Epidermal melanocyte (primary cell): ENCODE data around the gene RUBCNL.

Experiments used
- DNase-seq: peaks from one replicate; pipeline ENCODE4 v3.0.0; 2011; ENCODE audit warnings: low spot score; ENCODE audit not compliant: insufficient read length

The RUBCNL gene

DNA sequence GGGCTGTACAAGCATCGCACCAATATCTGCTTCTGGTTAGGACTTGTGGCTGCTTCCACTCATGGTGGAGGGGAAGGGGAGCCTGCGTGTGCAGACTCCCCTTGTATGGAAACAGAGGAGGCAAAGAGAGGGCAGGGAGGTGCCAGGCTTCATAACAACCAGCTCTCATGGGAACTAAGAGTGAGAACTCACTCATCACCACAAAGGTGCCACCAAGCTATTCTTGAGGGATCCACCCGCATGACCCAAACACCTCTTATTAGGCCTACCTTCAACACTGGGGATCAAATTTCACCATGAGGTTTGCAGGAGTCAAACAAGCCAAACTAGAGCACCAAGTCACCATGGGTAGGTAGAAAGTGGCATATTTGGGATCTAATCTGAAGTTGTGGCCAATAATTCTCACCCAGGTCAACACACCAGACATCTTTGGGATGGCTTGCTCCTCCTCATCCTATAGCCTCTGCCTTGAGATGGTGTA is 46.4 kb downstream of the RUBCNL start:
- no peak for DNase-seq

DNA sequence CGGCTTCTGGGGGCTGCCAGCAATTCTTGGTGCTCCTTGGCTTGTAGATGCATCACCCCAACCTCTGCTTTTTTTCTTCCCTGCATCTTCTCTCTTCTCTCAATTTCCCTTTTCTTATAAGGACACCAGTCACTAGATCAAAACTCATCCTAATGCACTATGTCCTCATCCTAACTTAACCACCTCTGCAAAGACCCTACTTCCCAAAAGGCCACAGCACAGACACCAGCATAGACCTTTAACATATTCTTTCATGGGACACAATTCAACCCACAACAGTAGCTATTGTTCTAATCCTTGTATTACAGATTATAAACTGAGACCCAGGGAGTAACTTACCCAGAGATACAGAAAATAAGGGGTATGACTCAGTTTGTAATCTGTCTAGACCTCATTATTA is 47.0 kb downstream of the RUBCNL start:
- DNase-seq: no peak

DNA sequence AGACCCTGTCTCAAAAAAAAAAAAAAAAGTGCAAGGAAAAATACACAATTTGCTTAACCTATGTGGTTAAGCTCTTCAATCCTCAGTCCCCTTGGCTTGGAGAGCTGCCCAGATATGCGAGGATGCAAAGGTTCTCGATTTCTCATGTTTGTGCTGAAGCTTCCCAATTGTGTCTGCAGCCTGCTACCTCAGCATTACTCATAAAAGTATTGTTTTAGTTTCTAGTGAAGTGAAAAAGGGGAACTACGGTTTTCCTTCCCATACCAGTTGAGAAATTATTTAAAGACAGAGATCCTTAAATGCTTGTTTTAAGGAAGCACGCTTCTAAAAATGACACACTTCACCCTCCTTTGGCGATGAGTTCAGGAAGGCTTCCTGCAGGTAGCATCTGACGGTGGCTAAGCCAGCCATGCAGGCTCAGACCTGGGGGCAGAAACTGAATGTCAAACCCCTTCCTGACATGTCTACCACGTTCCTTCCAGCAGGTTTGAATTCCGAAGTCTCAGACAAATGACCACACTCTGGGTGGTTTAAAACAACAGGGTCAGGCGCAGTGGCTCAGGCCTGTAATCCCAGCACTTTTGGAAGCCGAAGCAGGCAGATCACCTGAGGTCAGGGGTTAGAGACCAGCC is 47.9 kb downstream of the RUBCNL start:
- DNase-seq: no peak

DNA sequence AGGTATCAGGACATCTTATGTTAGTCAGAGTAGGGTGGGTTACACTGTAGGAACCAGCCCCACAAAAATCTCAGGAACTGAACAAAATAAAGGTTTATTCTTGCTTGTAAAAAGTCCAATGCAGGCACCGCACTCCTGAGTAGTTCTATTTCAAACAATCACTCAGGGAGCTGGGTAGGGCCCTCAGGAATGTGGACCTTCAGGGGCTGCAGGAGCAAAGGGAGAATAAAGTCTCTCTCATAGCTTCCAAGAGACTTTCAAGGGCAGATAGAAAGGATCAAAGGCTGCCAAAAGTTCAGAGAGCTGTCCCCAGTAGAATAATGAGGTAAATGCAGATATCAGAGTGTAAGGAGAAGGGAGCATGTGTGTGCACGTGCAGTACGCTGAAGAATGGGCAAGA is 49.4 kb downstream of the RUBCNL start:
- DNase-seq: no peak

DNA sequence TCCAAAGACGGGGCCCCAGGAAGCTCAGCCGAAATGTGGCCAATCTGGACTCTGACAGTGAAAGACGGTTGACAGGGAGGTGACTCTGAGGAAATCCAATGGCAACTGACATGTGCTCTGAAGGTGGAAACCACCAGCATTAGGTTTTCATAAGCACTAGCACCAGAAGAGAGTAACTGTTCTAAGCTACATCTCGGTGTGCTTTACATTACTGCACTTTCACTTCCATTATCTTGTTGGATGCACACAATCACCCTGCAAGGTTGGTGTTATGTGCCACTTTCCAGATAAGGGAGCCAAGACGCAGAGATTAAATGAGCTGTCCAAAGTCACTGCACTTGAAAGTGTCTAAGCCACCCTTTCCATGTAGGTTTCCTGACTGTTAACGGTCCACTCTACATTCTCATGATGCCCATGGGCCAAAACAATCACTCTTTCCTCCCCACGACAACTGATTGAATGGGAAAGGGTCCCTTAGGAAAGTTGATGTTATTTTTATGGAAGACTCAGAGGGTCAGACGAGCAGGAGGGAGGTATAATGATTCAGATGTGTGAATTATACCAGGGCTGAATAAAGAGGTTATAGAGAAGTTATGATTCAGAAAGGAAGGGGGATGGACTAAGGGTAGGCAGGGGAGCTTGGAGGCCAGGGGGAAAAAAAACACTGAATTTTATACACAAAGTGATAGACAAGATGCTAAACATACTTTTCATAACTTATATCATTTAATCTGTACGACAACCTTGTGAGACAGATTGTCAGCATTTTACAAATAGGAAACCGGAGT is 52.8 kb downstream of the RUBCNL start:
- DNase-seq: no peak

DNA sequence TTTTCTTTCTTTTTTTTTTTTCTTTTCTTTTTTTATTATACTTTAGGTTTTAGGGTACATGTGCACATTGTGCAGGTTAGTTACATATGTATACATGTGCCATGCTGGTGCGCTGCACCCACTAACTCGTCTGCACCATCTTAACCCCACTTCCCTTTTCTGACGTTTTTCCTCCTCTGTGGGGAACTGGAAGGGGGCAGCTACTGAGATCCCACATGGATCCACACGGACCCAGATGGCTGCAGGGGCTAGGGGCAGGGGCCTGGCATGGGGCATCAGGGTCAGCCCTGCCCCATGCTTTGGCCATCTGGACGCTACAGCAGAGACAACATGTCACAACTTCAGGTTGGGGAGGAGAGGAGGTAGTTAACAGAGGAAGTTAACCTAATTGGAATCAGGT is 54.3 kb downstream of the RUBCNL start:
- no peak for DNase-seq

DNA sequence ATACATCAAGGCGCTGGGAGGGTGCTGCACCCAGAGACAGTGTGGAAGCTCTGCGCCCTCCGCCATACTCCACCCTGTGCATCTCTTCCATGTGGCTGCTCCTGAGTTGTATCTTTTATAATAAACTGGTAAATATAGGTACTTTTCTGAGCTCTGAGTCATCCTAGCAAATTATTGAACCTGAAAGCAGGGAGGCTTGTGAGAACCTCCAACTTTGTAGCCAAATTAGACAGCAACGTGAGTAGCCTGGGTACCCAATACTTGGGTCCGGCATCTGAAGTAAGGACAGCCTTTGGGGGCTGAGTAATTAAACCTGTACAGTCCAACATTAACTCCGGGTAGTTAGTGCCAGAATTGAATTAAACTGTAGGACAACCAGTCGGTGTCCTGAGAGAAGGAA is 57.4 kb downstream of the RUBCNL start:
- no peak for DNase-seq

DNA sequence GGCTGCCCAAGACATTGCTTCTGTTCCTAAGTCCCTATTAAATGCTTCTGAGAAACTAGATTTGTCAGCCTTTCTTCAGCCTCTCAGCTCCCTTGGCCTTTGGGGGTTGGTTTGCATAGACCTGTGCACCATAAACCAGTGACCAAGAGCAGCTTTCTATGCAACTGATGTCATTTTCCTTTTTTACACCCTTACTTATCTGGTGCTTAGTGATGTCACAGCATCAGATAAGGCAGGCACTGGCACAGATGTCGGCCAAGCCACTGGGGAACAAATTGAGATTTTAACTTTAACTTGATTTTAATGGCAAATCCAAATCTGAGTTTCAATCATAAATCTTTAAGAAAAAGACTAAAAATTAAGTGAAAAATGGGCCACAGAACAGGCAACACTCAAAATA is 59.8 kb downstream of the RUBCNL start:
- no peak for DNase-seq

DNA sequence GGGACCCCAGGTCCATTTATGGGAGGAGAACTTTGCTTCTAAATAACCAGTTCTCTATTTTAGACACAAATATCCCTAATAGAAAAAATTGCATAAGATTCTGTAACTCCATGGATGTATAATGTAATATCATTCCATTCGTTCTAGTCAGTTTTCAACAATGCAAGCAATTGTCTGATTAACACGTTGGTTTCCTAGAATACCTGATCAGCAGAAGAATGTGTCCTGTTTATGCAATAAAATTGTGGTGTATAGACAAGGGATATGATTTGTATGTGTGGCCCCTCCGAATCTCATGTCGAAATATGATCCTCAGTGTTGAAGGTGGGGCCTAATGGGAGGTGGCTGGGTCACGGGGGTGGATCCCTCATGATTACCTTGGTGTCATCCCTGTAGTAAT is 62.1 kb downstream of the RUBCNL start:
- DNase-seq: no peak

DNA sequence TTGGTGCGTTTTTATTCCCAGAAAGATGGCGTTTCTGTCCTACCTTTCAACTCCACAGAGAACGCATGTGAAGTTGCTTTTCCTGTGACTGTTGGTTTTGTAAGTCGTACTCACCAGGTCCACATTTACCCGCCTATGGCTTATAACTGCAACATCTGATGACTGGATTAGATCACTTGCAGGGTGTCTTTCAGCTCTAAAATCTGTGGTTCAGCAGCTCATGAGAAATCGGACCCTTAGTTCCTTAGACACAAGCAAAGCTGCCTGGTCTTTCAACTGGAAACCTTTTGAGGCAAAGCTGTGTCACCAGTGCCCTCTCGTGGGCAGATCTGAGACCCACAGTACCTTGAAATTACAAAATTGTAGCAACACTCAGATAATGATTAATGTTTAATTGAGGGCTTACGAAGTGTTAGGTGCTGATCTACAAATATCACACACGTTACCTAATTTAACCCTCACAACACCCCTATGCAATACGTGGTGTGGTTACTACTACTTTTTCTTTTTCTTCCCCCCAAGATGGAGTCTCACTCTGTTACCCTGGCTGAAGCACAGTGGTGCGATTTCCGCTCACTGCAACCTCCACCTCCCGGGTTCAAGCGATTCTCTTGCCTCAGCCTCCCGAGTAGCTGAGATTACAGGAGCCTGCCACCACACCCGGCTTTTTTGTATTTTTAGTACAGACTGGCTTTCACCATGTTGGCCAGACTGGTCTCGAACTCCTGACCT is 65.4 kb downstream of the RUBCNL start:
- DNase-seq: peak; percentile 59

DNA sequence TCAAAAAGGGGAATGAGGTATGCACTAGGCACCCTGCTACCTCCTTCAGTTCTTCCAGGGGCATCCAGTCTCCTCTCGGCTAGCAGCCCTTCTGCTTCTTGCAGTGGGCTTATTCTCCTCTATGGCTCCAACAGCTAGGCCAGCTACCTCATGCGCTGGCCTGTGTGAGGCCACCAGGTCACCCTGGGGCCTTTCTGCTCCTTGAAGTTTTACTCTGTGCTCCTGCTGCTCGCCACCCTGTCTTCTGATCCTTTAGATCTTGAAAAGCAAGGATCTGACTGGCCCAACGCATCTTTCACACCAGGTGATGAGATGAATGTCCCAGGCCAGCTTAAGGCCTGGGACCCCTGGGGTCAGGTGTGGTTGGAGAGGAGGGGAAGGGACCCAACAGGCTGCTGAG is 66.2 kb downstream of the RUBCNL start:
- no peak for DNase-seq

DNA sequence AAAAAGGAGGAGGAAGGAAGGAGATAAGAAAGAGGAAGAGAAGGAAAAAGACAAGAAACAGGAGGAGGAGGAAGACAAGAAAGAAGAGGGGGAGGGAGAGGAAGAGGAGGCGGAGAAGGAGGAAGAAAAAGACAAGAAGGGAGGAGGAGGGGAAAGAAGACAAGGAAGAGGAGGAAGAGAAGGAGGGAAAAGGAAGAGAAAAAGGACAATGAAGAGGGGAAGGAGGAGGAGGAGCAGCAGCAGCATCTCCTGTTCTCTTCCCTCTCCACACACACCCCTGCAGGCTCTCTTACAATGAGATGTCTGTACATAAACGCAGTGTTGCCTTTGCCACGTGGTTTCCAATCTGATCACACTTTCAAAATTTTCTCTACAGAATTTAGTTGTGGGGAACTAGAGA is 66.6 kb downstream of the RUBCNL start:
- no peak for DNase-seq

DNA sequence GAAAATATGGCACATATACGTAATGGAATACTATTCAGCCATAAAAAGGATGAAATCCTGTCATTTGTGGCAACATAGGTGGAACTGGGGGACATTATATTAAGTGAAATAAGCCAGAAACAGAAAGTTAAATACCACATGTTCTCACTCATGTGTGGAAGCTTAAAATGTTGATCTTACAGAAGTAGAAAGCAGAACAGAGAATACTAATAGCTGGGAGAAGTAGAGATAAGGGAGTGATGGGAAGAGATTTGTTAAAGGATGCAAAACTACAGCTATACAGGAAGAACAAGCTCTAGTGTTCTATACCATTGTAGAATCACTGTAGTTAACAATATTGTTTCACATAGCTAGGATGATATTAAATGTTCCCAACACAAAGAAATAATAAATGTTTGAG is 68.1 kb downstream of the RUBCNL start:
- no peak for DNase-seq

DNA sequence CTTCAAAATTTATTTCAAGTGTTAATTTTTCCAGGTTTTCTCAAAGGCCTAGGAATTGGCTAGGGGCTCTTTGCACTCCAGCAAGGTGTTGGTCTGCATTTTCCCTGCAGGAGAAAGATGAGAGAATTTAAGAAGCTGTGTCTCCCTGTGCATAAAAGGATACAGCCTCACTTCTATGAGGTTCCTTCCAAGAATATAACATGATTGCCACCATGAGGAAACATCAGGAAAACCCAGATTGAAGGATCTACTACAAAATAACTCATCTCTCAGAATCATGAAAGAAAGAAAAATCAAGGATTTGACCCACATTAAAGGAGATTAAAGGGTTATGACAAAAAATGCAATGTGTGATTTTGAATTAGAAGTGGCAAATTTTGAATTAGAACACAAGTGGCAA is 69.9 kb downstream of the RUBCNL start:
- no peak for DNase-seq

DNA sequence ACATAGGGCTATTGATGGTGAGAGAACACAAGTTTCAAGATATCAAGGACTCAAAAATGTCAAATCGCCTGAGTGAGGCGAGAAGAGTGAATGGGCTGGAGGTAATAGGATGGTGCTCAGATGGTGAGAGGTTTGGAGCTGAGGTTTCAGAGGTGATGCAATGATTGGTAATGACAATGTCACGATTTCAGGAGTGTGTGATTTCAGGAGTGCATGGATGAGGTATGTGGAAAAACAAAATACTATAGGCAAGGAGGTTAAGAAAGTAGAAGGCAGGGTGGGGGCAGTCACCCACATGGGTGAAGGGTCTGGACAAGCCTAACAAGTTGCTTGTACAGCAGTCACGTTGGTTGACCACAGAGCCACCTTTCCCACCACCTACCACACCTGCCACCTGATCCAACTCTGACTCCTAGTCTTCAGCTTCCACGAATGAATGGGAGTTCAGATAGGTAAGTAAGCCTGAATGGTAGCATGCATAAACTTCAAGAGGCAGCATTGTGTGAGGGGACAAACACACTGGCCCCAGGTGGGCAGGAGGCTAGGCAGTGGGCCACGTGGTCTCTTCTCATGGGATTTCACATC is 71.5 kb downstream of the RUBCNL start:
- DNase-seq: no peak

DNA sequence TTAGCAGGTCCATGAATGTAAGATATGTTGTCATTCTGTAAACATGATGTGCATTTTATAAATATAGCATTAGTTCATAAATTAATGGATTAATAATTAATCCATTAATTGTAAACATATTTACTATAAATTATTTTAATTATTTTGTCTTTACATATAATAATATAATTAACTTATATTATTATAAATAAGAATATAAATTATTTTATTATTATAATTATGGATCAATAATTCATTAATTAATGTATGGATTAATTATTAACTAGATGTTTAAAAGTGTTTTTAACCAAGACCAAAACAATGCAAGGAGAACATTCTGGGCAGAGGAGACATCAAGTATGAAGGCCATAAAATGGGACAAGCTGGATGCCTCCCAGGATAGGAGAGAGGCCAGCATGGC is 72.0 kb downstream of the RUBCNL start:
- no peak for DNase-seq

DNA sequence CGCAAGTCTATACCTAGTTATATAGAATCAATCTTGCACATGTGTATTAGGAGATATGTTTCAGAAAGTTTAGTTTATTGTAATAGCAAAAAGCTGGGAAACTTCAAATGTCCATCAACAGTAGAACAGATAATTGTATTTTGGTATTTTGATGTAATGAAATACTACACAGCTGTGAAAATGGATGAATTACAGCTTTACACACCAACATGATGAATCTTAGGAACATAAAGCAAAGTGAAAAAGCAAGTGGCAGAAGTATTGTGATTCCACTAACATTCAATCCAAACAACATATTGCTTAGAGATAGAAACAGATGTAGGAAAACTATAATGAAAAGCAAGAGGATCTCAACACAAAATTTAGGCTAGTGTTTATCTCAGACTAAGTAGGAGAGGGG is 72.5 kb downstream of the RUBCNL start:
- DNase-seq: no peak

DNA sequence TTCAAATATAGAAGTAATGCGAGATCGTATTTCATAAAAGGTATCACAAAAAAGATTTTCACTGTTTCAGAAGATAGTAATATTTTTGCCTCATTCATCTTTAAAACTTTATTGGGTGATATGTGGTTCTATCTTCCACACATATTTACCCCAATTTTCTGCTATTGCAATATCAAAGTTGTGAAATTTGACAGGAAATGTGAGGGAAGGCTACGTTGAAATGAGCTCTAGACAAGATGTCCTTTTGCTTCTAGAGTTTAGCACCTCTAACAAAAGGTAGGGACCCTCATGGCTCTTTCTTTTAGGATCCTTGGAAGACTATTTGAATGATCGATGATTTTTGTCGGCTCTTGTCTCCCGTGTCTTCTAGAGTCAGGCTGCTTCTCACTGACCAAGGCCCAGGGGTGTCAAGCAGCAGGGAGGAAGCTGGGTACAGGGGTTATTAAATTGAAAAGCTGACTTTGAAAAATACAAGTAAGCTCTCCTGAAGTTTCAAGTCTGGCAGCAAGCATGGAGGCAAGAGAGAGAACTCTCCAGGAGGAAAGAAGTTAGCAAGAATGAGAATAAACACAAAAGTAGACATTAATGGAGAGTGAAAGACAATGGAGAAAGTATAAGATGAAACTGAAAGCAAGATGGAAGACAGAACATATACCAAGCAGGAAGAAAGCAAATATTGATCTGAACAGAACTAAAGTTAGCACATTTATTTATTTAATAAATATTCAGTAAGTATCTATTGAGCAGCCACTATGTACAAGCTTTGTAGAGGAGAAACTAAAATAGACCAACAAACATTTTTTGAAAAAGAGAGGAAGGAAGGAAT is 73.4 kb downstream of the RUBCNL start:
- DNase-seq: no peak

DNA sequence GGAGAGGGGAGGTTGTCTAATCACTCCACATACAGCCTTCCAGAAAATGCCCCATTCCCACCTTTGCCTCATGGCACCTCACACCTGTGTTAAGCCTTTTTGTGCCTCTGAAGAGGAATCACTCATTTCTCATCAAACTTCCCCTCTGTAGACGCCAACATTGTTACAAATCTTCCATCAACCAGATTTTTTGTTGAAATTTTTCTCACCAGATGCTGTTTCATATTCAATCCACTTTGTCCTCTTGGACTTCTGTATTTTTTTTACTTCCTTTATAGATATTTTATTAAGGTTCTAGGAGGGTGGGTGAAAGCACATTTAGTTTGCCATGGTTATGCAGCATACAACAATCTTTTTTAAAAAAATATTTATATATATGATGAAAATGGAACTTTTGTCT is 74.0 kb downstream of the RUBCNL start:
- DNase-seq: no peak

DNA sequence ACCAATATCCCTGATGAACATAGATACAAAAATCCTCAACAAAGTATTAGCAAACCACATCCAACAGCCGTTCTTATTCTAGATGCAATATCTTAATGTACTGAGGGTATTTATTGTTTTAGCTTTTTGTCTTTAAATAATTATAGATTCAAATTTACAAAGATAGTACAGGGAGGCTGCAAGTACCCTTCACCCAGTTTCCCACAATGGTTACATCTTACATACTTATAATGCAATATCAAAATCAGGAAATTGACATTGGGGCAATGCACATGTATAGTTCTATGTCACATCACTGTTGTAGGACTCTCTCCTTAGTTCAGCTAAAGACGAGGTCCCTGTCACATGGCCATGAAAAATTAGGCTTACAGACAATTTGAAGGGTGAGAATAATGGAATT is 75.8 kb downstream of the RUBCNL start:
- no peak for DNase-seq

DNA sequence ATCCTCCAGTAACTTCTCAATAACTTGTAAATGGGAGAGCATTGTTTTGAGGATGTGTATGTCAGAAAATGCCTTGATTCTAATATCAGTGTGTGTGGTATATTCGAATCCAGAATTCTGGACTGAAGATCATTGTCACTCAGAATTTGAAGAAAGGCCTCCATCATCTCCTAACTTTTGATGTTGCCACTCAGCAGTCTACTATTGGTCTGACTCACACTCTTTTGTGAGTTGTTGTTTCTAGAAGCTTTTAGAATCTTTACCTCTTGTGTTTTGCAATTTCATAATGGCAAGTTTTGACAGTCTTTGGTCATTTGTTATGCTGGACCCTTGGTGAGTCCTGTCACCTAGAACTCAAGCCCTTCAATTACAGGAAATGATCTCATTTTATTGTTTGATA is 77.0 kb downstream of the RUBCNL start:
- DNase-seq: no peak
